COLO668 (cell line): ENCODE results near the gene FTL.

ENCODE experiments used
- DNase-seq: peaks from one replicate; lab custom pipeline; 2025; ENCODE audit not compliant: unreplicated experiment; lab: John Stamatoyannopoulos, UW

The FTL gene

GRCh38 chr19:48991011-48991609, 26.0 kb downstream of the FTL start:
- no peak for DNase-seq

- DNase-seq = no peak
Measured at GRCh38 chr19:48991873-48992580, 26.9 kb downstream of the FTL start.

- DNase-seq = peak; percentile 43
Measured at GRCh38 chr19:48992581-48993174, 27.6 kb downstream of the FTL start.

GRCh38 chr19:48993175-48994034, 28.3 kb downstream of the FTL start, which contains the start of the genes GYS1 and RUVBL2:
Gene GYS1 (minus strand): TSS chr19:48993309. CDS start chr19:48993112, 197 bp downstream.
Gene RUVBL2 (plus strand): TSS chr19:48993887. CDS start chr19:48993912, 25 bp downstream.
- peak; percentile 99 for DNase-seq

- DNase-seq = no peak
Measured at GRCh38 chr19:48994035-48994386, 28.9 kb downstream of the FTL start.

GRCh38 chr19:48997972-48998371, 32.9 kb downstream of the FTL start:
- DNase-seq = peak; percentile 64

GRCh38 chr19:48999481-49000325, 34.6 kb downstream of the FTL start:
- peak; percentile 48 for DNase-seq

GRCh38 chr19:49004133-49004532, 39.0 kb downstream of the FTL start:
- no peak for DNase-seq

- no peak for DNase-seq
Measured at GRCh38 chr19:49004964-49005614, 40.0 kb downstream of the FTL start.

- DNase-seq = no peak
Measured at GRCh38 chr19:49006905-49007304, 41.8 kb downstream of the FTL start.

GRCh38 chr19:49009828-49010227, 44.7 kb downstream of the FTL start:
- DNase-seq = no peak

GRCh38 chr19:49010453-49010852, 45.3 kb downstream of the FTL start:
- no peak for DNase-seq

- DNase-seq = no peak
Measured at GRCh38 chr19:49011194-49011593, 46.1 kb downstream of the FTL start.

GRCh38 chr19:49014123-49014869, 49.2 kb downstream of the FTL start:
- DNase-seq = no peak

- no peak for DNase-seq
Measured at GRCh38 chr19:49014870-49015255, 49.8 kb downstream of the FTL start.

GRCh38 chr19:49016067-49016839, 51.1 kb downstream of the FTL start:
- no peak for DNase-seq
